ENCODE data around the gene DMC1. TPM values are rescaled to one million over a fixed set of nuclear protein-coding genes. Genes with fewer than 3 reads are reported as not detected.

The DMC1 gene
- total and polyA plus RNA-seq, 9 of the 15 experiments (the other 6 are each of a cell fraction or from before 2014, with no cell fraction given), result 5.5 to 55.5 (median 9.8) TPM

DNA sequence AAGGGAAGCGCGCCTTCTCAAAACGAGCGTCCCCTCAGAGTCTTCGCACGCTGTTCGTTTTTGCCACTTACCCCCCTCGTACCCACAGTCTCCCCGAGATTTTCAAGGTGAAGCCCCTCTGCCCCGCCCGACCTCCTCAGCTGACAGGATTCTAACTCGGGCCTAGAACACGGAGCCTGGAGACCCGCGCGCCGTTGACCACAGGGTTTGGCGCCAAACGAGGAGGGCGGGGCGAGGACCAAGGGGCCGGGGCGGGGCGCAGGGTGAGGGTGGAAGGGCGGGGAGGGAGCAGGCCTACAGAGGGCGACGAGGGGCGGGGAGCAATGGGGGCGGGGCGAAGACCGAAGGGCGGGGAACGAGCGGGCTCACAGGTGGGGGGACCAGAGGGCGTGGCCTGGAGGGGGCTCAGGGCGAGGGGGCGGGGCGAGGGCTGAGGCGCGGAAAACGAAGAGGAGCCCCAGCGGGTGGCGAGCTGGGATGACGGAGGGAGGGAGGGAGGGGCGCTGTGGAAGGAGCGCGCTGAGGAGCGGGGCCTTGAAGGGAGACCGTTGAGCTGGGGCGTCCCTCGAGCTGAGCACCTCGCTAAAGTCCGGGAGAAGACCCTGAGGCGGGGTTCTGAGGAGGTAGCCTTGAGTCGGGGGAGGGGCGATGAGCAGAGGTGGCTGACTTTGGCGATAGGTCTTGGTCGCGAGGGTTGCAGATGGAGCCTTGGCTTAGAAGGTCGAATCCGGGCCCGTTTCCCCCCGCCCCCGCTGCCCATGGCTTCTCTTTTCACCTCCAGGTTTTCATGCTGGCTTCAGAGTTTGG lies at the start of gene DMC1 (continued):
- TF ChIP-seq, protein P1, sequence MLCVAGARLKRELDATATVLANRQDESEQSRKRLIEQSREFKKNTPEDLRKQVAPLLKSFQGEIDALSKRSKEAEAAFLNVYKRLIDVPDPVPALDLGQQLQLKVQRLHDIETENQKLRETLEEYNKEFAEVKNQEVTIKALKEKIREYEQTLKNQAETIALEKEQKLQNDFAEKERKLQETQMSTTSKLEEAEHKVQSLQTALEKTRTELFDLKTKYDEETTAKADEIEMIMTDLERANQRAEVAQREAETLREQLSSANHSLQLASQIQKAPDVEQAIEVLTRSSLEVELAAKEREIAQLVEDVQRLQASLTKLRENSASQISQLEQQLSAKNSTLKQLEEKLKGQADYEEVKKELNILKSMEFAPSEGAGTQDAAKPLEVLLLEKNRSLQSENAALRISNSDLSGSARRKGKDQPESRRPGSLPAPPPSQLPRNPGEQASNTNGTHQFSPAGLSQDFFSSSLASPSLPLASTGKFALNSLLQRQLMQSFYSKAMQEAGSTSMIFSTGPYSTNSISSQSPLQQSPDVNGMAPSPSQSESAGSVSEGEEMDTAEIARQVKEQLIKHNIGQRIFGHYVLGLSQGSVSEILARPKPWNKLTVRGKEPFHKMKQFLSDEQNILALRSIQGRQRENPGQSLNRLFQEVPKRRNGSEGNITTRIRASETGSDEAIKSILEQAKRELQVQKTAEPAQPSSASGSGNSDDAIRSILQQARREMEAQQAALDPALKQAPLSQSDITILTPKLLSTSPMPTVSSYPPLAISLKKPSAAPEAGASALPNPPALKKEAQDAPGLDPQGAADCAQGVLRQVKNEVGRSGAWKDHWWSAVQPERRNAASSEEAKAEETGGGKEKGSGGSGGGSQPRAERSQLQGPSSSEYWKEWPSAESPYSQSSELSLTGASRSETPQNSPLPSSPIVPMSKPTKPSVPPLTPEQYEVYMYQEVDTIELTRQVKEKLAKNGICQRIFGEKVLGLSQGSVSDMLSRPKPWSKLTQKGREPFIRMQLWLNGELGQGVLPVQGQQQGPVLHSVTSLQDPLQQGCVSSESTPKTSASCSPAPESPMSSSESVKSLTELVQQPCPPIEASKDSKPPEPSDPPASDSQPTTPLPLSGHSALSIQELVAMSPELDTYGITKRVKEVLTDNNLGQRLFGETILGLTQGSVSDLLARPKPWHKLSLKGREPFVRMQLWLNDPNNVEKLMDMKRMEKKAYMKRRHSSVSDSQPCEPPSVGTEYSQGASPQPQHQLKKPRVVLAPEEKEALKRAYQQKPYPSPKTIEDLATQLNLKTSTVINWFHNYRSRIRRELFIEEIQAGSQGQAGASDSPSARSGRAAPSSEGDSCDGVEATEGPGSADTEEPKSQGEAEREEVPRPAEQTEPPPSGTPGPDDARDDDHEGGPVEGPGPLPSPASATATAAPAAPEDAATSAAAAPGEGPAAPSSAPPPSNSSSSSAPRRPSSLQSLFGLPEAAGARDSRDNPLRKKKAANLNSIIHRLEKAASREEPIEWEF (CRISPR knock-in tag; IDR thresholded peaks at IDR 0.05), result no peak
- TF ChIP-seq, protein P2, sequence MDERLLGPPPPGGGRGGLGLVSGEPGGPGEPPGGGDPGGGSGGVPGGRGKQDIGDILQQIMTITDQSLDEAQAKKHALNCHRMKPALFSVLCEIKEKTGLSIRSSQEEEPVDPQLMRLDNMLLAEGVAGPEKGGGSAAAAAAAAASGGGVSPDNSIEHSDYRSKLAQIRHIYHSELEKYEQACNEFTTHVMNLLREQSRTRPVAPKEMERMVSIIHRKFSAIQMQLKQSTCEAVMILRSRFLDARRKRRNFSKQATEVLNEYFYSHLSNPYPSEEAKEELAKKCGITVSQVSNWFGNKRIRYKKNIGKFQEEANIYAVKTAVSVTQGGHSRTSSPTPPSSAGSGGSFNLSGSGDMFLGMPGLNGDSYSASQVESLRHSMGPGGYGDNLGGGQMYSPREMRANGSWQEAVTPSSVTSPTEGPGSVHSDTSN (CRISPR knock-in tag; IDR thresholded peaks at IDR 0.05; ENCODE audit: low read depth), result no peak
- TF ChIP-seq, protein P2 (tag; conservative IDR thresholded peaks at IDR 0.05; ENCODE audit: low read depth), result no peak
- TF ChIP-seq, protein P3, sequence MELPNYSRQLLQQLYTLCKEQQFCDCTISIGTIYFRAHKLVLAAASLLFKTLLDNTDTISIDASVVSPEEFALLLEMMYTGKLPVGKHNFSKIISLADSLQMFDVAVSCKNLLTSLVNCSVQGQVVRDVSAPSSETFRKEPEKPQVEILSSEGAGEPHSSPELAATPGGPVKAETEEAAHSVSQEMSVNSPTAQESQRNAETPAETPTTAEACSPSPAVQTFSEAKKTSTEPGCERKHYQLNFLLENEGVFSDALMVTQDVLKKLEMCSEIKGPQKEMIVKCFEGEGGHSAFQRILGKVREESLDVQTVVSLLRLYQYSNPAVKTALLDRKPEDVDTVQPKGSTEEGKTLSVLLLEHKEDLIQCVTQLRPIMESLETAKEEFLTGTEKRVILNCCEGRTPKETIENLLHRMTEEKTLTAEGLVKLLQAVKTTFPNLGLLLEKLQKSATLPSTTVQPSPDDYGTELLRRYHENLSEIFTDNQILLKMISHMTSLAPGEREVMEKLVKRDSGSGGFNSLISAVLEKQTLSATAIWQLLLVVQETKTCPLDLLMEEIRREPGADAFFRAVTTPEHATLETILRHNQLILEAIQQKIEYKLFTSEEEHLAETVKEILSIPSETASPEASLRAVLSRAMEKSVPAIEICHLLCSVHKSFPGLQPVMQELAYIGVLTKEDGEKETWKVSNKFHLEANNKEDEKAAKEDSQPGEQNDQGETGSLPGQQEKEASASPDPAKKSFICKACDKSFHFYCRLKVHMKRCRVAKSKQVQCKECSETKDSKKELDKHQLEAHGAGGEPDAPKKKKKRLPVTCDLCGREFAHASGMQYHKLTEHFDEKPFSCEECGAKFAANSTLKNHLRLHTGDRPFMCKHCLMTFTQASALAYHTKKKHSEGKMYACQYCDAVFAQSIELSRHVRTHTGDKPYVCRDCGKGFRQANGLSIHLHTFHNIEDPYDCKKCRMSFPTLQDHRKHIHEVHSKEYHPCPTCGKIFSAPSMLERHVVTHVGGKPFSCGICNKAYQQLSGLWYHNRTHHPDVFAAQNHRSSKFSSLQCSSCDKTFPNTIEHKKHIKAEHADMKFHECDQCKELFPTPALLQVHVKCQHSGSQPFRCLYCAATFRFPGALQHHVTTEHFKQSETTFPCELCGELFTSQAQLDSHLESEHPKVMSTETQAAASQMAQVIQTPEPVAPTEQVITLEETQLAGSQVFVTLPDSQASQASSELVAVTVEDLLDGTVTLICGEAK (IDR thresholded peaks at IDR 0.05), result no peak
- TF ChIP-seq, protein P3 (CRISPR knock-in tag; IDR thresholded peaks at IDR 0.05), result no peak
- TF ChIP-seq GTF2E2 (tag; IDR thresholded peaks at IDR 0.05) (0 out of 2 replicates have a peak, but pooled peaks have one; percentile 44), HOXB6 (CRISPR knock-in tag; IDR thresholded peaks at IDR 0.05; ENCODE audit: borderline replicate concordance) (no peak)

Measured in K562 (cell line).